ENCODE data around the gene KLRC4. TPM values are rescaled to one million over a fixed set of nuclear protein-coding genes. Genes with fewer than 3 reads are reported as not detected.
"Not testable (repeated sequence)": the region's sequence is repeated elsewhere in the genome, so short reads cannot be mapped to it uniquely, and the experiment has no call there.

KLRC4 gene
- total and polyA plus RNA-seq, 2 experiments from 2014 or later: not detected

DNA sequence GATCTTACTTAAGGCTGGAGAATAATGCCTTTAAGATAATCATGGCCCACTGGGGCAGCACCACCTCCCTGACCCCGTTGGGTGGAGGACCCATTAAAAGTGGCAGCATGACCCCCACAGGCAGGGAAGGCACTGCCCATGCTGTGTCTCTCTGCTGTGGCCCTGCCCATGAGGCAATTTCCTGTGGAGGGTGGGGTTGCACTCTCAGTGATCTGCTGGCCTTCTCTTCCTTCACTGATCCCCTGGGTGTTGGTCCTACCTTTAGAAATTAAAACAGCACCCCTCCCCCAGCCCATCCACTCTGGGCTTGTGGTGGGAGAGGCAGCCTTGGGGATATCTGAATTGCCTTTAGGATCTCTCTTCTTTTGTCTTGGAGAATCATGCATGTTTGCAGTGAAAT, 37.0 kb downstream of the KLRC4 start (continued):
- TF ChIP-seq, protein P1, sequence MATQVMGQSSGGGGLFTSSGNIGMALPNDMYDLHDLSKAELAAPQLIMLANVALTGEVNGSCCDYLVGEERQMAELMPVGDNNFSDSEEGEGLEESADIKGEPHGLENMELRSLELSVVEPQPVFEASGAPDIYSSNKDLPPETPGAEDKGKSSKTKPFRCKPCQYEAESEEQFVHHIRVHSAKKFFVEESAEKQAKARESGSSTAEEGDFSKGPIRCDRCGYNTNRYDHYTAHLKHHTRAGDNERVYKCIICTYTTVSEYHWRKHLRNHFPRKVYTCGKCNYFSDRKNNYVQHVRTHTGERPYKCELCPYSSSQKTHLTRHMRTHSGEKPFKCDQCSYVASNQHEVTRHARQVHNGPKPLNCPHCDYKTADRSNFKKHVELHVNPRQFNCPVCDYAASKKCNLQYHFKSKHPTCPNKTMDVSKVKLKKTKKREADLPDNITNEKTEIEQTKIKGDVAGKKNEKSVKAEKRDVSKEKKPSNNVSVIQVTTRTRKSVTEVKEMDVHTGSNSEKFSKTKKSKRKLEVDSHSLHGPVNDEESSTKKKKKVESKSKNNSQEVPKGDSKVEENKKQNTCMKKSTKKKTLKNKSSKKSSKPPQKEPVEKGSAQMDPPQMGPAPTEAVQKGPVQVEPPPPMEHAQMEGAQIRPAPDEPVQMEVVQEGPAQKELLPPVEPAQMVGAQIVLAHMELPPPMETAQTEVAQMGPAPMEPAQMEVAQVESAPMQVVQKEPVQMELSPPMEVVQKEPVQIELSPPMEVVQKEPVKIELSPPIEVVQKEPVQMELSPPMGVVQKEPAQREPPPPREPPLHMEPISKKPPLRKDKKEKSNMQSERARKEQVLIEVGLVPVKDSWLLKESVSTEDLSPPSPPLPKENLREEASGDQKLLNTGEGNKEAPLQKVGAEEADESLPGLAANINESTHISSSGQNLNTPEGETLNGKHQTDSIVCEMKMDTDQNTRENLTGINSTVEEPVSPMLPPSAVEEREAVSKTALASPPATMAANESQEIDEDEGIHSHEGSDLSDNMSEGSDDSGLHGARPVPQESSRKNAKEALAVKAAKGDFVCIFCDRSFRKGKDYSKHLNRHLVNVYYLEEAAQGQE (IDR thresholded peaks at IDR 0.05; ENCODE audit: unreplicated experiment): no peak
- TF ChIP-seq POLR2AphosphoS5 (IDR thresholded peaks at IDR 0.05; ENCODE audit: low read depth) (no peak), EZH2 (IDR thresholded peaks at IDR 0.05; ENCODE audit: low read depth, unreplicated experiment) (no peak), CREB1 (CRISPR knock-in tag; IDR thresholded peaks at IDR 0.05; ENCODE audit: low read depth) (no peak), STAT1 (IDR thresholded peaks at IDR 0.05; ENCODE audit: unreplicated experiment) (no peak), NANOG (IDR thresholded peaks at IDR 0.05; ENCODE audit: borderline replicate concordance) (no peak), ZNF331 (CRISPR knock-in tag; IDR thresholded peaks at IDR 0.05; ENCODE audit: low read depth) (no peak)
- TF ChIP-seq, protein P2, sequence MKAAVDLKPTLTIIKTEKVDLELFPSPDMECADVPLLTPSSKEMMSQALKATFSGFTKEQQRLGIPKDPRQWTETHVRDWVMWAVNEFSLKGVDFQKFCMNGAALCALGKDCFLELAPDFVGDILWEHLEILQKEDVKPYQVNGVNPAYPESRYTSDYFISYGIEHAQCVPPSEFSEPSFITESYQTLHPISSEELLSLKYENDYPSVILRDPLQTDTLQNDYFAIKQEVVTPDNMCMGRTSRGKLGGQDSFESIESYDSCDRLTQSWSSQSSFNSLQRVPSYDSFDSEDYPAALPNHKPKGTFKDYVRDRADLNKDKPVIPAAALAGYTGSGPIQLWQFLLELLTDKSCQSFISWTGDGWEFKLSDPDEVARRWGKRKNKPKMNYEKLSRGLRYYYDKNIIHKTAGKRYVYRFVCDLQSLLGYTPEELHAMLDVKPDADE (IDR thresholded peaks at IDR 0.05): no peak
- TF ChIP-seq, protein P3, sequence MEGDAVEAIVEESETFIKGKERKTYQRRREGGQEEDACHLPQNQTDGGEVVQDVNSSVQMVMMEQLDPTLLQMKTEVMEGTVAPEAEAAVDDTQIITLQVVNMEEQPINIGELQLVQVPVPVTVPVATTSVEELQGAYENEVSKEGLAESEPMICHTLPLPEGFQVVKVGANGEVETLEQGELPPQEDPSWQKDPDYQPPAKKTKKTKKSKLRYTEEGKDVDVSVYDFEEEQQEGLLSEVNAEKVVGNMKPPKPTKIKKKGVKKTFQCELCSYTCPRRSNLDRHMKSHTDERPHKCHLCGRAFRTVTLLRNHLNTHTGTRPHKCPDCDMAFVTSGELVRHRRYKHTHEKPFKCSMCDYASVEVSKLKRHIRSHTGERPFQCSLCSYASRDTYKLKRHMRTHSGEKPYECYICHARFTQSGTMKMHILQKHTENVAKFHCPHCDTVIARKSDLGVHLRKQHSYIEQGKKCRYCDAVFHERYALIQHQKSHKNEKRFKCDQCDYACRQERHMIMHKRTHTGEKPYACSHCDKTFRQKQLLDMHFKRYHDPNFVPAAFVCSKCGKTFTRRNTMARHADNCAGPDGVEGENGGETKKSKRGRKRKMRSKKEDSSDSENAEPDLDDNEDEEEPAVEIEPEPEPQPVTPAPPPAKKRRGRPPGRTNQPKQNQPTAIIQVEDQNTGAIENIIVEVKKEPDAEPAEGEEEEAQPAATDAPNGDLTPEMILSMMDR (conservative IDR thresholded peaks at IDR 0.05; ENCODE audit: low read depth in 2 of 2): no peak

DNA sequence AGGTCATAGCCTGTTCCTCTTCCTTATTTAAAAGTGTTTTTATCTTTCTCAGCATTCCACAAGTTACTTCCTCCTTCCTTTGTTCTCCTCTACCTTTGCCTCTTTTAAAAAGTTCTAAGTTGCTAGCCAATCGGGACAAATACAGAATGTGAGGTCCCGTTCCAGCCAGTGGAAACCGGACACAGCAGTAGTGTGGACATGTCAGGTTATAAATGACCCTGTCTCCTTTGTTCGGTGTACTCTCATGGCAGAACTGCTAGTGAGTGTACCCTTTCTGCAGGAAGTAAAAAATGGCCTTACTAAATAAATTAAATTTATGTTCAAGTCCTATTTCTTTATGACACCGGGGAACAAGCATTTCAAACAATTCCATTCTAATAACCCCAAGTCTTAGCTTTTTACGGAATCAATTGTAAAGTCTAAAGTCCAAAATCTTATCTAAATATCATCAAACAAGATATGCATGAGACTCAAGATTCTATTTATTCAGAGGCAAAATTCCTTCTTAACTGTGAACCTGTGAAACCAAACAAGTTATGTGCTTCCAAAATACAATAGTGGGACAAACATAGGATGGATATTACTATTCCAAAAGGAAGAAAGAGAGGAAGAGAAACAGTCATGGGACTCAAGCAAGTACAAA, 37.5 kb downstream of the KLRC4 start:
- H3K9me2 ChIP-seq (ENCODE audit: insufficient read depth); H3K27ac ChIP-seq (ENCODE audit: low read depth); DNase-seq (ENCODE audit: low spot score); H3K36me3 ChIP-seq (ENCODE audit: insufficient read depth); H3F3A ChIP-seq (replicated peaks; ENCODE audit: low read depth); H3K79me2 ChIP-seq (replicated peaks; ENCODE audit: insufficient read depth); ATAC-seq; H3K4me3 ChIP-seq; H4K20me1 ChIP-seq (replicated peaks; ENCODE audit: insufficient read depth); H3K4me3 Mint-ChIP-seq; H3K36me3 Mint-ChIP-seq (ENCODE audit: low read depth); H3K27me3 Mint-ChIP-seq (ENCODE audit: insufficient read depth, low read depth, poor library complexity); H3K27me3 ChIP-seq (ENCODE audit: insufficient read depth): not testable (repeated sequence)
- Mint-ChIP-seq H3K4me1 (peaks cover 46% of the 10 kb centered on the region), H3K9me3 (peaks cover 14% of the 10 kb centered on the region), H3K27ac (peak overlapping the region; percentile 32; the same call in 1 of the 2 replicates)
- Histone ChIP-seq H2AFZ (peak overlapping the region; percentile 88; the same call in 1 of the 2 replicates), H3K4me1 (ENCODE audit: insufficient read depth) (peaks cover 26% of the 10 kb centered on the region), H3K4me2 (peak overlapping the region; percentile 66; the same call in 1 of the 2 replicates)

Data from GM23338 (cell line).